ENCODE results near the gene GPR34. TPM values are rescaled to one million over a fixed set of nuclear protein-coding genes. Genes with fewer than 3 reads are reported as not detected.

Gene GPR34
- not detected in 2 replicates for total RNA-seq

GRCh38 chrX:41688835-41689234 lies at the start of gene GPR34:
TSS of gene GPR34 (plus strand) at chrX:41688973. CDS start at chrX:41695634, 6,661 bp downstream.

GRCh38 chrX:41723826-41724225 lies 35.1 kb downstream of the GPR34 start, which contains the start of gene GPR82:
TSS of gene GPR82 (plus strand) at chrX:41724181. CDS start at chrX:41727027, 2,846 bp downstream.

Small RNAs within 50 kb of the gene (small RNA-seq; reads per million reads assigned to genes)
- not detected for gene RN7SL144P

Other genes starting within 250 kb of the GPR34 start
- gene NYX, start 241.6 kb upstream of the GPR34 start, total RNA-seq: not detected in 2 replicates
- gene GPR82, start 35.2 kb downstream of the GPR34 start, total RNA-seq: not detected in 2 replicates
- gene CASK, start 234.6 kb downstream of the GPR34 start, total RNA-seq: 24.6 and 29.5 TPM in 2 replicates

Measured in subcutaneous preadipocyte (primary cell).